Measurements from ENCODE around the gene ANGEL1.

DNA sequence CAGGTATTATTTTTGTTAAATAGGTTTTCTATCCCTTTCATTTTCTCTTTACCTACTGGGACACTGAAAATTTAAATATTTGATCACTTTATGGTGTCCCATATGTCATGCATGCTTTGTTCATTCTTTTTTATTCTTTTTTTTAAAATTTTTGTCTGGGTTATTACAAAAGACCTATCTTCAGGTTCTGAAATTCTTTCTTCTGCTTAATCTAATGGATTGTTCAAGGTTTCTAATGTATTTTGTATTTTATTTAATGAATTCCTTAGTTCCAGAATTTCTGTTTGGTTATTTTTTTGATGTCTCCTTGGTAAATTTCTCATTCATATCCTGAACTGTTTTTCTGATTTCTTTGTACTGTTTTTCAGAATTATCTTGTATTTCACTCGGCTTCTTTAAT, 71.6 kb downstream of the ANGEL1 start:
- TF ChIP-seq, protein P1, sequence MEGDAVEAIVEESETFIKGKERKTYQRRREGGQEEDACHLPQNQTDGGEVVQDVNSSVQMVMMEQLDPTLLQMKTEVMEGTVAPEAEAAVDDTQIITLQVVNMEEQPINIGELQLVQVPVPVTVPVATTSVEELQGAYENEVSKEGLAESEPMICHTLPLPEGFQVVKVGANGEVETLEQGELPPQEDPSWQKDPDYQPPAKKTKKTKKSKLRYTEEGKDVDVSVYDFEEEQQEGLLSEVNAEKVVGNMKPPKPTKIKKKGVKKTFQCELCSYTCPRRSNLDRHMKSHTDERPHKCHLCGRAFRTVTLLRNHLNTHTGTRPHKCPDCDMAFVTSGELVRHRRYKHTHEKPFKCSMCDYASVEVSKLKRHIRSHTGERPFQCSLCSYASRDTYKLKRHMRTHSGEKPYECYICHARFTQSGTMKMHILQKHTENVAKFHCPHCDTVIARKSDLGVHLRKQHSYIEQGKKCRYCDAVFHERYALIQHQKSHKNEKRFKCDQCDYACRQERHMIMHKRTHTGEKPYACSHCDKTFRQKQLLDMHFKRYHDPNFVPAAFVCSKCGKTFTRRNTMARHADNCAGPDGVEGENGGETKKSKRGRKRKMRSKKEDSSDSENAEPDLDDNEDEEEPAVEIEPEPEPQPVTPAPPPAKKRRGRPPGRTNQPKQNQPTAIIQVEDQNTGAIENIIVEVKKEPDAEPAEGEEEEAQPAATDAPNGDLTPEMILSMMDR (conservative IDR thresholded peaks at IDR 0.05; ENCODE audit: low read depth, low read length) = no peak
- TF ChIP-seq EZH2 (IDR thresholded peaks at IDR 0.05; ENCODE audit: borderline replicate concordance, low read depth, low read length, poor library complexity, severe bottlenecking) = no peak
